OCI-LY3 (cell line): Measurements from ENCODE around the gene PLS1.

Source experiments
- H2AFZ ChIP-seq: fragments of 200-600, 300-600 bp; shearing (Covaris generic); 2 replicates; pipeline ENCODE4 v1.6.0; 2014; ENCODE audit warnings: antibody characterized with exemption, low read depth, low read length
- H3K27ac ChIP-seq: fragments of 200-600, 300-600 bp; sonication (generic); 2 replicates; pipeline ENCODE4 v1.5.1; 2014; ENCODE audit warnings: mild to moderate bottlenecking, low read length, moderate library complexity, mixed read lengths
- H3K27me3 ChIP-seq: fragments of 200-600, 300-600 bp; sonication (generic); 2 replicates; pipeline ENCODE4 v1.6.1; 2014; ENCODE audit warnings: low read depth, low read length, mixed read lengths
- H3K36me3 ChIP-seq: fragments of 200-600, 300-600 bp; sonication (generic); replicated peaks from 2 replicates; pipeline ENCODE3; 2014; ENCODE audit warnings: low read depth, low read length, mixed read lengths
- H3K4me1 ChIP-seq: fragments of 300-600, 200-600 bp; sonication (generic); 2 replicates; pipeline ENCODE4 v1.6.1; 2014; ENCODE audit warnings: low read length, mixed read lengths
- H3K4me2 ChIP-seq: fragments of 200-600, 300-600 bp; sonication (generic); 2 replicates; pipeline ENCODE4 v1.6.1; 2014; ENCODE audit warnings: low read length, mixed read lengths
- H3K4me3 ChIP-seq: fragments of 300-600, 200-600 bp; sonication (generic); 2 replicates; pipeline ENCODE4 v1.5.1; 2014; ENCODE audit warnings: antibody characterized with exemption, mild to moderate bottlenecking, low read length, moderate library complexity
- H3K79me2 ChIP-seq: fragments of 300-600, 200-600 bp; shearing (Covaris generic); 2 replicates; pipeline ENCODE4 v1.6.1; 2014; ENCODE audit warnings: mild to moderate bottlenecking, low read length, mixed read lengths
- H3K9ac ChIP-seq: fragments of 300-600, 200-600 bp; shearing (Covaris generic); 2 replicates; pipeline ENCODE4 v1.6.0; 2014; ENCODE audit warnings: mild to moderate bottlenecking, low read length, moderate library complexity
- H3K9me3 ChIP-seq: fragments of 200-600, 300-600 bp; shearing (Covaris generic); 2 replicates; pipeline ENCODE4 v1.6.1; 2014; ENCODE audit warnings: low read length, mixed read lengths; ENCODE audit not compliant: insufficient read depth
- H4K20me1 ChIP-seq: fragments of 200-600, 300-600 bp; sonication (generic); 2 replicates; pipeline ENCODE4 v1.6.1; 2016; ENCODE audit warnings: low read length, mixed read lengths; ENCODE audit not compliant: insufficient read depth
- EZH2phosphoT487 ChIP-seq: fragments of 200-600 bp; shearing (Covaris generic); IDR thresholded peaks from 2 replicates; pipeline ENCODE4 v1.6.1; 2018; ENCODE audit warnings: antibody characterized with exemption, mixed run types, low read depth
- TF ChIP-seq, protein P1 (sequence below): fragments of 200-600, 300-600 bp; sonication (generic); IDR thresholded peaks from 2 replicates; pipeline ENCODE4 v1.5.1; 2014; ENCODE audit warnings: antibody characterized with exemption, low read length, low read depth

Gene PLS1

DNA sequence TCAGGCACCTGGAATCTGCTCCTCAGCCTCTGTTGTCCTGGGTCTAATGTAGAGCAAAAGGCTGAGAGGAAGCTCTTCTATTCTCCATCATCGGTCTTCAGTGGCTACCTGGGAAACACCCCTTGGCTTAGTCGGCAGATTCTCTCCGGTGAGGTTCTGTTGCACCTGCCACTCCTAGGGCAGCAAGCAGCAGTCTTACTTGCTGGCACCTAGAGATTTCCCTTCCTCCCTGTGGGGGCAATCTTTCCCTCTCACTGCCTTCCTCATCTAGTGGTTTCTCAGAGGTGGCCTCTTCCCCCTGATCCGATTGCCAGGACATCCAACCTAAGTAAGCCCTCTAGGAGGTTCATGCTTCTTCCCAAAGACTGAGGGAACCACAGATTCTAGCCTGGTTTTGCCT lies 60.8 kb downstream of the PLS1 start:
- H3K79me2 ChIP-seq = no peaks in the 10 kb centered on the region
- H2AFZ ChIP-seq = no peak overlapping the region
- H4K20me1 ChIP-seq = no peaks in the 10 kb centered on the region
- TF ChIP-seq, protein P1, sequence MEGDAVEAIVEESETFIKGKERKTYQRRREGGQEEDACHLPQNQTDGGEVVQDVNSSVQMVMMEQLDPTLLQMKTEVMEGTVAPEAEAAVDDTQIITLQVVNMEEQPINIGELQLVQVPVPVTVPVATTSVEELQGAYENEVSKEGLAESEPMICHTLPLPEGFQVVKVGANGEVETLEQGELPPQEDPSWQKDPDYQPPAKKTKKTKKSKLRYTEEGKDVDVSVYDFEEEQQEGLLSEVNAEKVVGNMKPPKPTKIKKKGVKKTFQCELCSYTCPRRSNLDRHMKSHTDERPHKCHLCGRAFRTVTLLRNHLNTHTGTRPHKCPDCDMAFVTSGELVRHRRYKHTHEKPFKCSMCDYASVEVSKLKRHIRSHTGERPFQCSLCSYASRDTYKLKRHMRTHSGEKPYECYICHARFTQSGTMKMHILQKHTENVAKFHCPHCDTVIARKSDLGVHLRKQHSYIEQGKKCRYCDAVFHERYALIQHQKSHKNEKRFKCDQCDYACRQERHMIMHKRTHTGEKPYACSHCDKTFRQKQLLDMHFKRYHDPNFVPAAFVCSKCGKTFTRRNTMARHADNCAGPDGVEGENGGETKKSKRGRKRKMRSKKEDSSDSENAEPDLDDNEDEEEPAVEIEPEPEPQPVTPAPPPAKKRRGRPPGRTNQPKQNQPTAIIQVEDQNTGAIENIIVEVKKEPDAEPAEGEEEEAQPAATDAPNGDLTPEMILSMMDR = no peak
- no peak for TF ChIP-seq EZH2phosphoT487
- no peak overlapping the region for H3K9ac ChIP-seq
- H3K27ac ChIP-seq = no peak overlapping the region
- H3K36me3 ChIP-seq = no peaks in the 10 kb centered on the region
- H3K4me2 ChIP-seq = no peak overlapping the region
- H3K4me3 ChIP-seq = no peak overlapping the region
- H3K4me1 ChIP-seq = no peaks in the 10 kb centered on the region
- H3K27me3 ChIP-seq = no peaks in the 10 kb centered on the region
- no peaks in the 10 kb centered on the region for H3K9me3 ChIP-seq

DNA sequence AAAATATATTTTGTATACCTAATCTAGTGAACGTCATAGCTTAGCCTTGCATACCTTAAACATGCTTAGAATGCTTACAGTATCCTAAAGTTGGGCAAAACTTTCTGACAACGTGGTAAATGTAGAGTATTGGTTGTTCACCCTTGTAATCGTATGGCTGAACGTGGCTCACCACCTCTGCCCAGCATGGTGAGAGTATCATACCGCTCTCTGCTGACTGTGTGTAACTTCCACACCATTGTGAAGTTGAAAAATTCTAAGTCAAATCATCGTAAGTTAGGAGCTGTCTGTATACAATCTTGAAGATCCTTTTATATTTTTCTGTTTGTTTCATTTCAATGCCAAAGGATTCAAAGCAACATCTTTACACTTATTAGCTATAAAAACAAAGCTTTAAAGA lies 64.2 kb downstream of the PLS1 start:
- Histone ChIP-seq H3K9me3 (no peaks in the 10 kb centered on the region), H3K9ac (no peak overlapping the region), H3K4me2 (no peak overlapping the region), H2AFZ (no peak overlapping the region), H3K27ac (no peak overlapping the region), H4K20me1 (no peaks in the 10 kb centered on the region), H3K27me3 (no peaks in the 10 kb centered on the region), H3K79me2 (no peaks in the 10 kb centered on the region), H3K4me1 (no peaks in the 10 kb centered on the region), H3K4me3 (no peak overlapping the region), H3K36me3 (no peaks in the 10 kb centered on the region)
- TF ChIP-seq, protein P1 = no peak
- TF ChIP-seq EZH2phosphoT487 = no peak

DNA sequence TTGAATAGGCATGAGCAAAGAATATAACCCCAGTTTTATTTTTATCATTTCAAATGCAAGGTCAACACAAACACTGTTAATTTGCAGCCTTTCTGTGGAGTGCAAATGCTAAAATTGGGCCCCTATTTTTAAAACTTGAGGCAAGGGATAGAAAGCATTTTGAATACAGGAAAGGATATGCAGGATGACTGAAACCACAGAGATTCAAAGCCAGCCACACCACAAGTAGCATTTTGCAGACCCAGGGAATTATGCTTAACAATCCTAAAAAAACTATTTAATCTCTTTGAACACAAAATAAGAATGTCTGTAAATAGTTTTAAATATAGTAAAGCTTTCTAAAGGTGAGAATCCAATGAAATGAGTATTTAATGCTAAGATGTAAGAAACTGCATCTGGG lies 64.7 kb downstream of the PLS1 start:
- Histone ChIP-seq H3K27ac (no peak overlapping the region), H3K4me3 (no peak overlapping the region), H3K79me2 (no peaks in the 10 kb centered on the region), H3K9me3 (no peaks in the 10 kb centered on the region), H3K9ac (no peak overlapping the region), H3K4me1 (no peaks in the 10 kb centered on the region), H3K4me2 (no peak overlapping the region), H3K27me3 (no peaks in the 10 kb centered on the region), H2AFZ (no peak overlapping the region), H4K20me1 (no peaks in the 10 kb centered on the region), H3K36me3 (no peaks in the 10 kb centered on the region)
- no peak for TF ChIP-seq EZH2phosphoT487
- TF ChIP-seq, protein P1 = no peak

DNA sequence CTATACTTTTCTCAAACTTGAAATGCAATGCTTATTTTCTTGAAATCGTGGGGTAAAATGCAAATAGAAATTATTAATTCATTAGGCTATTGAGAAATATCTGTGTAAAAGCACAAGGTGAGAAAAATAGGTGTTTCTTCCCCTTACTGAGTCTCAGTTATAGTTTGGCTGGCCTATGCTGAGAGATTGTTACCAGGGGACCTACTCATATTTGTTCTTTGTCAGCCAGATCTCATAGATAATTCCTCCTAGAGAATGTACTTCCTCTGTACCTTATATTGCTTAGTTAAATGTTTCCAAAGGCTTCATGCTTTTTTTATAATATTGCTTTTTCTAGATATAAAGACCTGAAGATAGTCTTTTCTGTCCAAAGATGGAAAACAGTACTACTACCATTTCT lies 67.7 kb downstream of the PLS1 start:
- Histone ChIP-seq H3K4me3 (no peak overlapping the region), H3K27ac (no peak overlapping the region), H3K4me2 (no peak overlapping the region), H3K9ac (no peak overlapping the region), H3K27me3 (no peaks in the 10 kb centered on the region), H3K4me1 (no peaks in the 10 kb centered on the region), H4K20me1 (no peaks in the 10 kb centered on the region), H3K9me3 (no peaks in the 10 kb centered on the region), H3K79me2 (no peaks in the 10 kb centered on the region), H2AFZ (no peak overlapping the region), H3K36me3 (no peaks in the 10 kb centered on the region)
- TF ChIP-seq, protein P1 = no peak
- TF ChIP-seq EZH2phosphoT487 = no peak
